Keratinocyte (primary cell): ENCODE results near the gene FMNL3. TPM values are rescaled to one million over a fixed set of nuclear protein-coding genes. Genes with fewer than 3 reads are reported as not detected.

Experiments used
- DNase-seq: peaks from one replicate; pipeline ENCODE4 v3.0.0-alpha.2; 2011; ENCODE audit warnings: low read depth, missing footprints, low spot score
- FAIRE-seq: peaks from 2 replicates; lab custom pipeline; 2011; peaks lifted over from hg19 to GRCh38; lab: Jason Lieb, UNC
- H2AFZ ChIP-seq: 2 replicates; pipeline ENCODE4 v1.6.0; 2012; ENCODE audit warnings: low read length, control low read depth, inconsistent platforms; ENCODE audit not compliant: control insufficient read depth
- H3K27ac ChIP-seq: 2 replicates; pipeline ENCODE4 v1.5.1; 2011; ENCODE audit warnings: low read length; ENCODE audit not compliant: control insufficient read depth, insufficient read depth
- H3K27me3 ChIP-seq: 3 replicates; pipeline ENCODE4 v1.6.0; 2011; ENCODE audit warnings: low read length; ENCODE audit not compliant: control insufficient read depth, insufficient read depth; ENCODE audit errors: extremely low read depth
- H3K36me3 ChIP-seq, 2 experiments: 2 replicates in 1 of 2; 3 replicates in 1 of 2; pipeline ENCODE4 v1.5.1; 2011; ENCODE audit warnings: low read length in 2 of 2, mild to moderate bottlenecking in 1 of 2; ENCODE audit not compliant: control insufficient read depth in 2 of 2, insufficient read depth in 2 of 2; ENCODE audit errors: extremely low read depth in 1 of 2
- H3K4me1 ChIP-seq: 3 replicates; pipeline ENCODE4 v1.5.1; 2011; ENCODE audit warnings: low read length; ENCODE audit not compliant: control insufficient read depth, insufficient read depth; ENCODE audit errors: extremely low read depth
- H3K4me2 ChIP-seq: 3 replicates; pipeline ENCODE4 v1.6.0; 2011; ENCODE audit warnings: low read depth, low read length; ENCODE audit not compliant: control insufficient read depth, insufficient read depth; ENCODE audit errors: extremely low read depth
- H3K4me3 ChIP-seq, 3 experiments: fragments of 200-600 bp in 1 of 3; sonication (generic) in 1 of 3; 2 replicates in 2 of 3; 3 replicates in 1 of 3; pipeline ENCODE4 v1.5.1; 2011 to 2016; ENCODE audit warnings: low read length in 3 of 3, mild to moderate bottlenecking in 3 of 3, control low read depth in 2 of 3, inconsistent platforms in 1 of 3, low read depth in 1 of 3, mixed read lengths in 1 of 3, mixed run types in 1 of 3, moderate library complexity in 1 of 3; ENCODE audit not compliant: control insufficient read depth in 2 of 3, insufficient read depth in 2 of 3; ENCODE audit errors: extremely low read depth in 1 of 3
- H3K79me2 ChIP-seq: 2 replicates; pipeline ENCODE4 v1.6.0; 2012; ENCODE audit warnings: low read length; ENCODE audit not compliant: control insufficient read depth, insufficient read depth
- H3K9ac ChIP-seq: 3 replicates; pipeline ENCODE4 v1.6.0; 2011; ENCODE audit warnings: low read length; ENCODE audit not compliant: control insufficient read depth, insufficient read depth; ENCODE audit errors: extremely low read depth
- H3K9me1 ChIP-seq: 3 replicates; pipeline ENCODE4 v1.6.0; 2011; ENCODE audit warnings: low read length; ENCODE audit not compliant: control insufficient read depth, insufficient read depth; ENCODE audit errors: extremely low read depth
- H3K9me3 ChIP-seq: 2 replicates; pipeline ENCODE4 v1.5.1; 2012; ENCODE audit warnings: low read depth, low read length; ENCODE audit not compliant: control insufficient read depth
- H4K20me1 ChIP-seq: 3 replicates; pipeline ENCODE4 v1.6.0; 2011; ENCODE audit warnings: low read length; ENCODE audit not compliant: control insufficient read depth, insufficient read depth; ENCODE audit errors: extremely low read depth
- EZH2 ChIP-seq: IDR thresholded peaks from one replicate; pipeline ENCODE4 v1.6.1; 2012; ENCODE audit warnings: inconsistent platforms, mild to moderate bottlenecking, low read length, moderate library complexity
- dilution Hi-C: fragments of 300-500 bp; cut with MboI; formaldehyde crosslinking; loops from one replicate; pipeline ENCODE4 v1.7.0; 2020; ENCODE audit warnings: low sequenced_read_pairs; ENCODE audit not compliant: extremely low pct_ligation_motif_present
- polyA plus RNA-seq, 5 experiments: library from polyadenylated mRNA; depleted of rRNA in 3 of 5; stranded (reverse) in 3 of 5; stranded (forward) in 1 of 5; unstranded in 1 of 5; fragments of >200 nt; gene quantifications; 1 replicate in 1 of 5; 2 replicates in 3 of 5; 3 replicates in 1 of 5; pipeline versions ENCODE4 v1.2.1 to v1.2.3, GENCODE V29; 2011 to 2012; ENCODE audit warnings: missing spikeins in 2 of 5, low read depth in 1 of 5, low replicate concordance in 1 of 5
- TF ChIP-seq, protein P1 (sequence below), 3 experiments: IDR thresholded peaks in 1 of 3; conservative IDR thresholded peaks in 1 of 3; optimal IDR thresholded peaks in 1 of 3; 2 replicates in 2 of 3; 3 replicates in 1 of 3; pipeline versions ENCODE3 to v1.5.1; 2011; ENCODE audit warnings: low read length in 3 of 3, mild to moderate bottlenecking in 3 of 3, moderate library complexity in 2 of 3, control low read depth in 1 of 3, inconsistent platforms in 1 of 3; ENCODE audit not compliant: insufficient read depth in 2 of 3; ENCODE audit errors: extremely low read depth in 1 of 3

Gene FMNL3
- polyA plus RNA-seq, 1 donor (not counting 4 experiments of a cell fraction or from before 2014, with no cell fraction given): 1.1 TPM

DNA sequence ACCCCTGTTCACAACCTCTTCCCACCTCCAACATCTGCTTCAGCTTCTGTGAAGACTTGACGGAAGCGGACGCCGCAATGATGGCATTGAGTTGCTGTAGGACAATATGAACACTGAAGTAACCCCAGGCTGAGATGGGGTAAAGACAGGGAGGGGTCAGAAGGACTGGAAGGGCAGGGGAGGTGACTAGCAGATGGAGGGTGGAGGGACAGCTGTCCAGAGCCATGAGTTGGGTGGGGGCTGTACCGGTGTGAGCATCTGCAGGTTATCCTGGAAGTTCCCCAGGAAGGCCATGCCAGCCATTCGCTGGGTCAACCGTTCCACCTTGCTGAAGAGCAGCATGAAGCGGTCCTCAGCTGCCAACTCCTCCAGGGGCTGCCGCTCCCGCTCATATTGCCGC is 57.8 kb downstream of the FMNL3 start:
- no peaks in the 10 kb centered on the region for H3K9me1 ChIP-seq
- H3K4me3 ChIP-seq: no peak overlapping the region
- no peak overlapping the region for H2AFZ ChIP-seq
- no peak overlapping the region for H3K4me2 ChIP-seq
- no peaks in the 10 kb centered on the region for H4K20me1 ChIP-seq
- H3K27me3 ChIP-seq: no peaks in the 10 kb centered on the region
- no peaks in the 10 kb centered on the region for H3K79me2 ChIP-seq
- peaks cover 1% of the 10 kb centered on the region for H3K4me1 ChIP-seq
- dilution Hi-C loops: no loop called here
- TF ChIP-seq, protein P1, sequence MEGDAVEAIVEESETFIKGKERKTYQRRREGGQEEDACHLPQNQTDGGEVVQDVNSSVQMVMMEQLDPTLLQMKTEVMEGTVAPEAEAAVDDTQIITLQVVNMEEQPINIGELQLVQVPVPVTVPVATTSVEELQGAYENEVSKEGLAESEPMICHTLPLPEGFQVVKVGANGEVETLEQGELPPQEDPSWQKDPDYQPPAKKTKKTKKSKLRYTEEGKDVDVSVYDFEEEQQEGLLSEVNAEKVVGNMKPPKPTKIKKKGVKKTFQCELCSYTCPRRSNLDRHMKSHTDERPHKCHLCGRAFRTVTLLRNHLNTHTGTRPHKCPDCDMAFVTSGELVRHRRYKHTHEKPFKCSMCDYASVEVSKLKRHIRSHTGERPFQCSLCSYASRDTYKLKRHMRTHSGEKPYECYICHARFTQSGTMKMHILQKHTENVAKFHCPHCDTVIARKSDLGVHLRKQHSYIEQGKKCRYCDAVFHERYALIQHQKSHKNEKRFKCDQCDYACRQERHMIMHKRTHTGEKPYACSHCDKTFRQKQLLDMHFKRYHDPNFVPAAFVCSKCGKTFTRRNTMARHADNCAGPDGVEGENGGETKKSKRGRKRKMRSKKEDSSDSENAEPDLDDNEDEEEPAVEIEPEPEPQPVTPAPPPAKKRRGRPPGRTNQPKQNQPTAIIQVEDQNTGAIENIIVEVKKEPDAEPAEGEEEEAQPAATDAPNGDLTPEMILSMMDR (optimal IDR thresholded peaks at IDR 0.05 in 1 of 3, IDR thresholded peaks at IDR 0.05 in 1 of 3, conservative IDR thresholded peaks at IDR 0.05 in 1 of 3; ENCODE audit: extremely low read depth in 1 of 3, insufficient read depth in 2 of 3, low read length in 3 of 3): no peak
- no peak for TF ChIP-seq EZH2
- no peaks in the 10 kb centered on the region for H3K9me3 ChIP-seq
- no peak overlapping the region for H3K9ac ChIP-seq
- peaks cover 10 to 20% of the 10 kb centered on the region in 2 experiments for H3K36me3 ChIP-seq
- no peak for DNase-seq
- H3K27ac ChIP-seq: no peak overlapping the region
- FAIRE-seq: no peak

DNA sequence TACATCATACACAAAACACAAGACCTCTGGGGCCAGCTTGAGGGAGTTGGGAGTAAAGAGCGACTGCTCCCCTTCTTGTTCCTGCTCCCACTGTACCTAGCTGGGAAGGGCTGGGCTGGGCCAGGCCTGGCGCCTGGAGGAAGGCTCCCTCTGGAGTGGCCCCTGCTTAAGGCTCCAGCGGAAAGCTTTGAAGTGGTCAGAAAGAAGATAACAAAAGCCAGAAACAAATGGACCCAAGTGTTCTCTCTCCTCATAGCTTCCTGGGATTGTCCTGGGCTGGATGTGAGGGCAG is 58.5 kb downstream of the FMNL3 start:
- H3K4me3 ChIP-seq: no peak overlapping the region
- FAIRE-seq: no peak
- dilution Hi-C loops: no loop called here
- no peaks in the 10 kb centered on the region for H3K79me2 ChIP-seq
- no peak overlapping the region for H3K9ac ChIP-seq
- no peaks in the 10 kb centered on the region for H4K20me1 ChIP-seq
- no peak overlapping the region for H3K27ac ChIP-seq
- peaks cover 10 to 22% of the 10 kb centered on the region in 2 experiments for H3K36me3 ChIP-seq
- no peak for DNase-seq
- peaks cover 9% of the 10 kb centered on the region for H3K4me1 ChIP-seq
- no peaks in the 10 kb centered on the region for H3K27me3 ChIP-seq
- H3K4me2 ChIP-seq: no peak overlapping the region
- TF ChIP-seq EZH2: no peak
- TF ChIP-seq, protein P1 (optimal IDR thresholded peaks at IDR 0.05 in 1 of 3, IDR thresholded peaks at IDR 0.05 in 1 of 3, conservative IDR thresholded peaks at IDR 0.05 in 1 of 3; ENCODE audit: extremely low read depth in 1 of 3, insufficient read depth in 2 of 3, low read length in 3 of 3): no peak
- H3K9me1 ChIP-seq: no peaks in the 10 kb centered on the region
- no peaks in the 10 kb centered on the region for H3K9me3 ChIP-seq
- no peak overlapping the region for H2AFZ ChIP-seq
